ENCODE results near the gene CCDC186. TPM values are rescaled to one million over a fixed set of nuclear protein-coding genes. Genes with fewer than 3 reads are reported as not detected.

Gene CCDC186
- total and polyA plus RNA-seq, 2 of the 8 experiments (the other 6 are each of a cell fraction or from before 2014, with no cell fraction given) = 3.0 to 30.3 TPM

DNA sequence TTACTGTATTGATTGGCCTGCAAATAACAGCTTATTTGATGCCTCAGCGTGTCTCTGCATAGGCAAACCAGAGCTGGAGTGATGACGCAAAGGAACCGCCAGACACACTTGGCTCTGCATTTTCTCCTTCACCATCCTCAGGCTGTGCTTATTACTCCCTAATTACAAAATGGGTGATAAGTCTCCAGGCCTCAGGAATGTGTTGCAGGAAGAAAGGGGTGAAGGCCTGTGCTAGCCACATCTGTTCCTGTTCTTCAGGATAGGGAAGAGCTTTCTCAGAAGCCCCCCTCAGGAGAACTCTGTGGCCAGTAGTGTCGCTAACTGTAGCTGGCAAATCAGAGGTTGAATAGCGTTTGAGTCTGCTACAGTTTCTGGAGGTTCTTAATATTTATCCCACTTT, 10.3 kb upstream of the CCDC186 start:
- POLR2A ChIA-PET (ENCODE audit: partially characterized antibody) = no interaction called here

More for the DNA sequence above, 10.3 kb upstream of the CCDC186 start:
- DNase-seq (ENCODE audit: low read depth in 1 of 2, low spot score in 2 of 2) = no peak
- Histone ChIP-seq H3K18ac (ENCODE audit: extremely low read depth, low read length) (no peak overlapping the region), H3K4ac (replicated peaks; ENCODE audit: insufficient read length, low read depth, low read length) (no peak overlapping the region), H3K27me3 (replicated peaks in 1 of 4; ENCODE audit: control insufficient read depth in 3 of 4, extremely low read depth in 1 of 4, insufficient read depth in 3 of 4, low read length in 3 of 4) (no peaks in the 10 kb centered on the region), H3K79me1 (ENCODE audit: low read depth, low read length) (no peaks in the 10 kb centered on the region), H3K23ac (ENCODE audit: insufficient read length) (no peak overlapping the region), H3K56ac (replicated peaks; ENCODE audit: insufficient read length, low read depth, low read length) (no peak overlapping the region), H2AK5ac (ENCODE audit: low read depth, low read length) (no peak overlapping the region), H2AFZ (ENCODE audit: low read length) (peak overlapping the region; percentile 13; the same call in 1 of the 2 replicates), H3K4me2 (ENCODE audit: insufficient read depth in 1 of 2, low read depth in 2 of 2, low read length in 2 of 2) (no peak overlapping the region), H3K79me2 (ENCODE audit: control insufficient read depth in 1 of 2, insufficient read depth in 2 of 2, low read length in 2 of 2) (no peaks in the 10 kb centered on the region), H3K14ac (ENCODE audit: insufficient read length) (no peak overlapping the region), H3K23me2 (ENCODE audit: low read depth, low read length) (no peaks in the 10 kb centered on the region), H3K9me3 (ENCODE audit: insufficient read depth in 2 of 2, low read depth in 1 of 2, low read length in 1 of 2) (no peaks in the 10 kb centered on the region), H3K36me3 (ENCODE audit: control insufficient read depth in 2 of 4, insufficient read depth in 4 of 4, low read length in 3 of 4) (no peaks in the 10 kb centered on the region), H2BK120ac (replicated peaks; ENCODE audit: low read depth, low read length) (no peak overlapping the region), H2BK5ac (ENCODE audit: low read depth, low read length) (no peak overlapping the region), H3K27ac (ENCODE audit: low read depth, low read length) (no peak overlapping the region), H3K9ac (replicated peaks in 1 of 4; ENCODE audit: extremely low read depth in 1 of 4, low read depth in 3 of 4, low read length in 3 of 4) (no peak overlapping the region), H4K91ac (replicated peaks; ENCODE audit: insufficient read length, low read length) (no peak overlapping the region), H4K8ac (ENCODE audit: extremely low read depth, insufficient read depth, low read length) (no peak overlapping the region), H2BK20ac (ENCODE audit: low read length) (no peak overlapping the region), H4K5ac (ENCODE audit: insufficient read length, low read depth, low read length) (no peak overlapping the region), H3K4me1 (replicated peaks in 1 of 4; ENCODE audit: control insufficient read depth in 3 of 4, insufficient read depth in 4 of 4, low read length in 3 of 4) (peaks cover 0 to 2% (median 0%) of the 10 kb centered on the region in 4 experiments; a peak in 1 of 7 replicates), H4K20me1 (replicated peaks in 1 of 2; ENCODE audit: control insufficient read depth in 1 of 2, insufficient read depth in 2 of 2, low read length in 2 of 2) (no peaks in the 10 kb centered on the region), H2BK12ac (ENCODE audit: low read depth, low read length) (no peak overlapping the region), H3K4me3 (ENCODE audit: extremely low read depth in 1 of 4, insufficient read depth in 2 of 4, low read depth in 3 of 4, low read length in 4 of 4) (no peak overlapping the region), H2BK15ac (ENCODE audit: low read length) (no peak overlapping the region)
- CTCF ChIA-PET (ENCODE audit: partially characterized antibody) = interaction anchor here (0.6 kb wide), 1 partner anchor 77 kb away, joined by 3 read pairs; no protein-coding TSS in a partner anchor
- 94% methylated on average over 5 of the region's 5 CpGs; no CpG with 5 or more reads in 1 of the 2 experiments for WGBS, 2 experiments (ENCODE audit: extremely low coverage in 1 of 2, insufficient coverage in 1 of 2, insufficient read length in 1 of 2, insufficient replicate concordance in 2 of 2, low coverage in 1 of 2, low lambda C conversion rate in 2 of 2, missing lambda C conversion rate in 1 of 2)
- no peak for FAIRE-seq
- TF ChIP-seq EZH2 (IDR thresholded peaks at IDR 0.05; ENCODE audit: low read depth, low read length, severe bottlenecking) (no peak), NANOG (IDR thresholded peaks at IDR 0.05; ENCODE audit: insufficient read depth, low read depth, low read length, poor library complexity, severe bottlenecking) (no peak), POLR2AphosphoS5 (IDR thresholded peaks at IDR 0.05; ENCODE audit: low read depth, low read length) (no peak), TBP (IDR thresholded peaks at IDR 0.05; ENCODE audit: low read depth, low read length) (no peak), RAD21 (IDR thresholded peaks at IDR 0.05 in 1 of 2, conservative IDR thresholded peaks at IDR 0.05 in 1 of 2; ENCODE audit: low read depth in 2 of 2, low read length in 2 of 2) (no peak), MAX (IDR thresholded peaks at IDR 0.05) (no peak), MAFK (IDR thresholded peaks at IDR 0.05; ENCODE audit: low read depth, low read length) (no peak), ASH2L (IDR thresholded peaks at IDR 0.05; ENCODE audit: low read length) (no peak), TAF1 (IDR thresholded peaks at IDR 0.05; ENCODE audit: low read depth, low read length) (no peak)
